GM18505 (cell line): ENCODE data around the gene GID8.

Experiments
- ATAC-seq: cut with Tn5 transposase; IDR thresholded peaks from one replicate; pipeline ENCODE4 v1.9.1; 2021; ENCODE audit not compliant: unreplicated experiment
- POLR2A ChIP-seq: IDR thresholded peaks from 4 replicates; pipeline ENCODE4 v1.6.1; 2011; ENCODE audit warnings: borderline replicate concordance; ENCODE audit not compliant: insufficient read depth, insufficient read length; ENCODE audit errors: extremely low read depth

Gene GID8

GRCh38 chr20:62996596-62996982 lies 58.6 kb downstream of the GID8 start:
- TF ChIP-seq POLR2A = no peak
- ATAC-seq = no peak

- no peak for ATAC-seq
- no peak for TF ChIP-seq POLR2A
These were observed 59.6 kb downstream of the GID8 start for GRCh38 chr20:62997417-62998035.
